ENCODE results near the gene SPTBN2.
"Not testable (repeated sequence)": the region's sequence is repeated elsewhere in the genome, so short reads cannot be mapped to it uniquely, and the experiment has no call there.

Gene SPTBN2

DNA sequence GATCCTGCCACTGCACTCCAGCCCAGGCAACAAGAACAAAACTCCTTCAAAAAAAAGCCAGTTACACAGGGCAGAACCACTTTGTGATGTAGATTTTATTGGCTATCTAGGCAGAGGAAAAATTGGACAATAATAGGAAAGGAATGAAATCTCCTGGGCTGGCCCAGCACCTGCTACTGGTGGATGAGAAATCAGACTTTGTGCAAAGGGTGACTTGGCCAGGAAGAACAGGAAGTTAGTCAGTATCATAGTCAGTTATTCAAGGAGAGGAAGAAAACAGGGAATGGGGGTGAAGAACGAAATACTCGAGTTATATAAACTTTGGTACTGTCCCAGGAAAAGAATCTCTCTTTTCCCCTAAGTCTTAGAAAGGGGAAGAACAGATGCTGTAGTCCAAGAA, 11.0 kb upstream of the SPTBN2 start:
- no peak overlapping the region for H3K4me3 ChIP-seq (ENCODE audit: low read depth, low read length)
- TF ChIP-seq, protein P1, sequence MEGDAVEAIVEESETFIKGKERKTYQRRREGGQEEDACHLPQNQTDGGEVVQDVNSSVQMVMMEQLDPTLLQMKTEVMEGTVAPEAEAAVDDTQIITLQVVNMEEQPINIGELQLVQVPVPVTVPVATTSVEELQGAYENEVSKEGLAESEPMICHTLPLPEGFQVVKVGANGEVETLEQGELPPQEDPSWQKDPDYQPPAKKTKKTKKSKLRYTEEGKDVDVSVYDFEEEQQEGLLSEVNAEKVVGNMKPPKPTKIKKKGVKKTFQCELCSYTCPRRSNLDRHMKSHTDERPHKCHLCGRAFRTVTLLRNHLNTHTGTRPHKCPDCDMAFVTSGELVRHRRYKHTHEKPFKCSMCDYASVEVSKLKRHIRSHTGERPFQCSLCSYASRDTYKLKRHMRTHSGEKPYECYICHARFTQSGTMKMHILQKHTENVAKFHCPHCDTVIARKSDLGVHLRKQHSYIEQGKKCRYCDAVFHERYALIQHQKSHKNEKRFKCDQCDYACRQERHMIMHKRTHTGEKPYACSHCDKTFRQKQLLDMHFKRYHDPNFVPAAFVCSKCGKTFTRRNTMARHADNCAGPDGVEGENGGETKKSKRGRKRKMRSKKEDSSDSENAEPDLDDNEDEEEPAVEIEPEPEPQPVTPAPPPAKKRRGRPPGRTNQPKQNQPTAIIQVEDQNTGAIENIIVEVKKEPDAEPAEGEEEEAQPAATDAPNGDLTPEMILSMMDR (IDR thresholded peaks at IDR 0.05; ENCODE audit: borderline replicate concordance, insufficient read depth, low read depth, low read length): no peak

DNA sequence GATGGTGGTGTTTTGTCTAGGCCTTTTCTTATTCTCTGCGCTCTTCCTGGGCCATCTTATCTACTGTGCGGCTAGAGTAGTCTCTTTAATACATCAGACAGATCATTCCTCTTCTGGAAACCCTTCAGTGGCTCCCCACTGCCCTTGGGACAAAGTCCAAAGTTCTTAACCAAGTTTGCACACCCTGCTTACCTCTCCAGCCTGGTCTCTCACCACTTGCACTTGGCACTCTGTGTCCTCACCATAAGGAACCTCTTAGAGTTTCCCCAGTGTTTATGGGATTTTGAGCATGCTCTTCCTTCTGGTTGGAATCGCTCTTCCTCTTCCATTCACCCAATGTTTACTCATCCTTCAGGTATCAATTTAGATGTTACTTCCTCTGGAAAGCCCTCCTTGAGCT, 5.2 kb upstream of the SPTBN2 start:
- H3K4me3 ChIP-seq (ENCODE audit: low read depth, low read length): no peak overlapping the region
- TF ChIP-seq, protein P1 (IDR thresholded peaks at IDR 0.05; ENCODE audit: borderline replicate concordance, insufficient read depth, low read depth, low read length): no peak

DNA sequence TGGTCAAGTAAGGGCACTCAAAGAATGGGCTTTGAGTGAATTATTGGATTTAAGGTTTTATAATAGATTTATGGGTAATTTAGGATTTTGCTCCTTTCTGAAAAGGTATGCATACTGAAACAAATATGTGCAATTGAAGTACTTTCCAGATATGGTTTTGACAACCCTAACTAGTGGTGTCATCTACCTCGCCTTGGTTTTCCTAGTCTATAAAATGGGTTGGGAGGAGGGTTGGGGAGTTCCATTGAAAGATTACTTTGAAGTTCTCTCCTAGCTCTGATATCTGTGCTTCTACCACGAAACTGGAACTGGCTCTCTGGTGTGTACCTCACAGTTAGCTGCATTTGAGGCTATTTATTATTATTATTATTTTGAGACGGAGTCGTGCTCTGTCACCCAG, 431 bp upstream of the SPTBN2 start:
- TF ChIP-seq, protein P1 (IDR thresholded peaks at IDR 0.05; ENCODE audit: borderline replicate concordance, insufficient read depth, low read depth, low read length): no peak
- H3K4me3 ChIP-seq (ENCODE audit: low read depth, low read length): no peak overlapping the region

DNA sequence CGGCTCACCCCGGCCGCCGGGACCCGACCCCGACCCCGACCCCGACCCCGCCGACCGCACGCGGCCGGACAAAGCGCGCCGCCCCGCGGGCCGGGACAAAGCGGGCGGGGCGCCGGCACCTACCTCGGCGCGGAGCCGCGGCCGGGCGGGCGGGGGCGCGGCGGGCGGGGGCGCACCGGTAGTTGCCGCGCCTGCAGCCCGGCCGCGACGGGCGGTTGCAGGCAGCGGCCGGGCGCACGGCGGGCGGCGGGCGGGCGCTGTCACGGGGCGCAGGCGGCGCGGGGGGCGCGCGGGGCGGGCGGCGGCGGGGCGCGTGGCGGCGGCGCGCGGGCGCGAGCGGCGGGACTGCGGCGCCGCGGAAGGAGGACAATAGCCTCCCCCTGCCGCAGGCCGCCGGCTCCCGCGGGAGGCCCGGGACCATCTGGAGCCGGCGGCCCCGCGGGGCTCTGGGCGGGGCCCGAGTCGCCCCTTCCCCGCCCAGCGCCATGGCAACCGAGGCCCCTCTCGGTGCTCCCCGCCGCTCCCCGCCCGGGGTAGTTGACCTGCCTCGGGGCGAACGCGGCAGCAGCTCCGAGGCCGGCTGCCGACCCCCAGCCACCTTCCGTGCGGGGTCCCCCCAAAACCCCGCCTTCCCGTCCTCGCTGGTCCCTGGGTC, 851 bp downstream of the SPTBN2 start:
- TF ChIP-seq, protein P1 (IDR thresholded peaks at IDR 0.05; ENCODE audit: borderline replicate concordance, insufficient read depth, low read depth, low read length): no peak
- no peak overlapping the region for H3K4me3 ChIP-seq (ENCODE audit: low read depth, low read length)

DNA sequence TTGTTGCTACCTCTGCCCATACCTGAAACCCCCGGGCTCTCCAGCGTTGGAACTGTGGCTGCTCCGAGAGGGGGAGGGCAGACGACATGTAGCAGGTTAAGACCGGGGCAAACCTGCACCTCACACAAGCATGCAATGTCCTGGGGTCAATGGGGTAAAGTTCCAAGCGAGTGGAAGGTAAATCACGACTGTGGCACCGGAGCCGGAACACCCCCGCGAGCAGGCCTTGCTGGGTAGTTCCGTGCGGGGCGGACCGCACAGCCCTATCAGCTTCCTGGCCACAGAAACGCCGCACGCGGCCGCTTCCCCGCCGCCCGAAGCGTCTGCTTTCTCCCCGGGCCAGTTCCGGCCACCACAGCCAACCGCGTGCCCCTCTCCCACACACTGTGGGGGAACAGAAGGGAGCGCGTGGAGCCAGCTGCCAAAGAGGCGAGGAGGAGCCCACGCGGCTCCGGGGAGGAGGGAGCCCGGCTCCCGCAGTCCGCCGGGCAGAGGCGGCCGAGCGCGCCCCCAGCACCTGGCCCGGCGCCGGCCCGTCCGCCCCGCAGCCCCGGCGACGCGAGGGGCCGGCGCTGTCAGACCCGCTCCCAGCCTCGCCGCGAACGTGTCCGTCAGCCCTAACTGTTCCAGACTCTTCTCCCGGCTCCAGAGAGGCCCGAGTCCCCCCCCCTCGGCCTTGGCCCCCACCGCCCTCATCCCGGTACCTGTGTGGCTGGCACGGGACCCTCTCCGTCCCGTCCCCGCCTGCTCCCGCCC, 1.6 kb downstream of the SPTBN2 start:
- no peak overlapping the region for H3K4me3 ChIP-seq (ENCODE audit: low read depth, low read length)
- TF ChIP-seq, protein P1 (IDR thresholded peaks at IDR 0.05; ENCODE audit: borderline replicate concordance, insufficient read depth, low read depth, low read length): no peak

DNA sequence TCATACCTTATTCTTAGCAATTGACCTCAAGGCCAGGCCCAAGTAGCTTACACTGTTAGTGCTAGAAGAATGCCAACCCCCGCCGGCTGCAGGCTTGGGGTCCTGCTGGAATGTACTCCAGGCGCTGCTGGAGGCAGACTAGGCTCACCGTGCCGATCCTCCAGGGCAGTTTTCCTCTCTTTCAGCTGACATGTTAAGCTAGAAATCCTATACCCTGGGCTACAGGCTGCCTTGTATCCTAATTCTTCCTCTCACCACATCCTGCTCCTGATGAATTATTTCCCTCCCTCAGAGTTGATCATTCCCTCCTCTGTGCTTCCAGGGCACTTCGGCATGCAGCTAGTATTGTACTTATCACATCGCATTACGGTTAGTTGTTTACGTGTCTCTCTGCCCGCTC, 3.4 kb downstream of the SPTBN2 start:
- TF ChIP-seq, protein P1 (IDR thresholded peaks at IDR 0.05; ENCODE audit: borderline replicate concordance, insufficient read depth, low read depth, low read length): no peak

DNA sequence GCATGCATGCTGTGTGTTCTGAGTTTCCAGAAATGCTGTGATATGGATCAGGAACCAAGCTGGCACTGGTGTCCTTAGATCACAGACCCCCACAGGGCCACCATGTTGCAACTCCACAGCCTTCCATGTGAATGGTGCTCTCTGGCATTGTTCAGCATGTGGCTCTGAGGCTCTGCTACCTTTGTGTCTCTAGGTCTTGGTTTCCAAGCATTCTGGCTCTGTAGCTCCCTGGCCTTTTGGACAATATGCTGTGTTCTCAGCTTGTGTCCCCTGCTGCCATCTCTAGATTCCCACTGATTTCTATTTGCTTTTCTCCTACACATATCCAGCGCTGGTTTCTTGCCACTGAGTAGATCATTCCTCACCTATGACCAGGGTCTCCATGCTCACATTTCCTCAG, 3.9 kb downstream of the SPTBN2 start:
- TF ChIP-seq, protein P1 (IDR thresholded peaks at IDR 0.05; ENCODE audit: borderline replicate concordance, insufficient read depth, low read depth, low read length): no peak
- no peak overlapping the region for H3K4me3 ChIP-seq (ENCODE audit: low read depth, low read length)

More for the DNA sequence above, 3.4 kb downstream of the SPTBN2 start:
- no peak overlapping the region for H3K4me3 ChIP-seq (ENCODE audit: low read depth, low read length)

DNA sequence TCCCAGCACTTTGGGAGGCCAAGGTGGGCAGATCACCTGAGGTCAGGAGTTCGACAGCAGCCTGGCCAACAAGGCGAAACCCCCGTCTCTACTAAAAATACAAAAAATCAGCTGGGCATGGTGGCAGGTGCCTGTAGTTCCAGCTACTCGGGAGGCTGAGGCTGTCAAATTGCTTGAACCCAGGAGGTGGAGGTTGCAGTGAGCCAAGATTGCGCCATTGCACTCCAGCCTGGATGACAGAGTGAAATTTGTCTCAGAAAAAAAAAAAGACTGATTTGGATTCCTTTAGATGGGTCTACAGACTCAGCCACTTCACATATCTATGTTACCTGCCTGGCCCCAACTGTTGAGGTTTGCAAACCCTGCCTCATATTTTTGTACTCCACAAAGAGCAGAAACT, 4.8 kb downstream of the SPTBN2 start:
- H3K4me3 ChIP-seq (ENCODE audit: low read depth, low read length): not testable (repeated sequence)

All from GM12875 (cell line).